ENCODE results near the gene NME9.

Gene NME9

GRCh38 chr3:138331143-138331894, 1.7 kb upstream of the NME9 start:
- no peak for DNase-seq

DNA sequence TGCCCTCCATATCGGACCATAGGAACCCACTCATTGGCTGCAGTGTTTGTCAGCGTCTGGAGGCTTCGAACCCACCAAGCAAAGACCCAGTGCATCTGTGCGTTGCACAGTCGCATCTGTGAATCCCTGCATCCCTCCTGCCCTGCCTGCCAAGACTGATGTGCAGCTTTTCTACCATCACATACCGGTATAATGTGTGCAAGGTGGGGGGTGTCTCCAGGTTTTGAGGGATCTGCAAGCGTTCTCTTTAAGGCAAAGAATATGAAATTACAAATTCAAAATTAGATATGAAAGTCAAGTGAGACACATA, 288 bp upstream of the NME9 start:
- DNase-seq: no peak

DNA sequence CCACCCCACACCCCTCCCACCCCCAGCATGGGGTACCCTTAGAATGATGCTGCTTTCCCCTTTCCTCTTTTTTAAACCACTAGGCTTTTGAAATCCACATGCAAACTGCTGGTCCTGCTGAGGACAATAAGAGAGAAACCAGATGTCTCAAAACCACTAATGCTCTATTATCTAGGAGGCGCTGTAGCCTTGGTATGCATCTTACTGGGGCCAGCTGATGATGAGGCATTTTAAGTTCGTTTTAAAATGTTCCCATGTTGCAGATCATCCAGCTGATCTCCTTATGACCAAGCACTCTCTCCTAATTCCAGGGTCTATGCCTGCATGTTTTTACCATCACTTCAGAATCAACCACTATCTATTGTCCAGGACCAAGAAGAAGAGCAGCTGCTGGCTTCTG, 1.3 kb downstream of the NME9 start:
- DNase-seq: no peak

DNA sequence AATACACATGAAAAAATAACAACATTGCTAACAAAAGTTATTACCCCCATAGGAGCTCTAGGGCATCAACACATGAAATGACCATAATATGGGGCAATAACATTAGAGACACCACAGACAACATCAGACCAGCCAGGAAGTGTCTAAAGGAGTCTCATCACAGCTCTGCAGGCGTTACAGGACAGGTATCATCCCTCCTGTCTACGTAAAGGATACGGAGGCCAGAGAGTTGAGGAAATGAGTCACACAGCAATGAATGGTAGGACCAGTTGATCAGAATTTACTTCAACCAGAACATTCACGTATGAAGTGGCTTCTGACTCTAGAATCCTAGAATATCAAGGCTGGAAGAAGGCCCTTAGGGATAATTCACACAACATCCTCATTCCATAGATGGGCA, 1.8 kb downstream of the NME9 start:
- no peak for DNase-seq

GRCh38 chr3:138326866-138327595, 2.6 kb downstream of the NME9 start:
- no peak for DNase-seq

- DNase-seq: no peak
Observed at GRCh38 chr3:138325990-138326389, 3.7 kb downstream of the NME9 start.

DNA sequence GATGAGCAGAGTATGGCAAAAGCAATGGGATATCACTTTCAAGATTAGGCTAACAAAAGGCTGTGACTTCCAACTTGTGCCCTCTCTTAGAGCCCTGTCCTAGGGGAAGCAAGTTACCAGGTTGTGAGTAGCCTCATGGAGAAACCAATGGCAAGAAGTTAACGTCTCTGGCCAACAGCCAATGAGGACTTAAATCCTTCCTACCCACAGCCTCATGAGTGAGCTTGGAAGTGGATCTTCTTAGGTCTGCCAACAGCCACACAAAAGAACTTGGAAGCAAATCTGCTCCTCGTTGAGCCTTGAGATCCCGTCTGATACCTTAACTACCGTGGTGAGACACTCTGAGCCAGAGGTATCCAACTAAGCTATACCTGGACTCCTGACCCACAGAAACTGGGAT, 5.7 kb downstream of the NME9 start:
- DNase-seq: no peak

- no peak for DNase-seq
Observed at GRCh38 chr3:138317687-138318086, 12.0 kb downstream of the NME9 start.

DNA sequence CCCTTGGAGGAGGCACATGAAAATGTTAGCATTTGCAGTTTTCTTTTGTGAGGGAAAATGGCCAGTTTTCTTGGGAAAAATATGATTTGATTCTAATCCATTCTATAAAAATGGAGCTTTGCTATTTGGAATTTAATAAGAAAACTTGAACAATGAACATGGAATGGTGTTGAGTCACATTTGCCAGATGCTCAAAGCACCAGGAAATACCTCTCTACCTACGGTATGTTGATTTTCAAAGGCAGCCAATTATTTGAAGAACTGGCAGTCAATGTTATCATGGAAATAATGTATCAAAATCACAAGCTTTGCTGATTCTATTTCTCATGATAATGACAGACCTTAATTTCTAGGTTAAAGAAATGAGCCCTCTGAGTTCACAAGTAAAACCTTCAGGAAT, 14.9 kb downstream of the NME9 start:
- DNase-seq: no peak

DNA sequence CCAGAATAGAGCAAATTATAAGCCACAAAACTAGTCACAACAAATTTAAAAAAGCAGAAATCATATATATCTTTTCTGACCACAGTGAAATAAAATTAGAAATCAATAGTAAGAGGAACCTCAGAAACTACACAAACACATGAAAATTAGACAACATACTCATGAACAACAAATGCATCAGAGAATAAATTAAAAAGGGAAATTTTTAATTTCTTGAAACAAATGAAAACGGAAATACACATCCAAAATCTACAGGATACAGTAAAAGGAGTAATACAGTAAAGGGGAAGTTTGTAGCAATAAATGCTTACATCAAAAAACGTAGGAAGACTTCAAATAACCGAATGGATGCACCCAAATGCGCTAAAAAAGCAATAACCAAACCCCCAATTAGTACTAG, 19.2 kb downstream of the NME9 start:
- no peak for DNase-seq

DNA sequence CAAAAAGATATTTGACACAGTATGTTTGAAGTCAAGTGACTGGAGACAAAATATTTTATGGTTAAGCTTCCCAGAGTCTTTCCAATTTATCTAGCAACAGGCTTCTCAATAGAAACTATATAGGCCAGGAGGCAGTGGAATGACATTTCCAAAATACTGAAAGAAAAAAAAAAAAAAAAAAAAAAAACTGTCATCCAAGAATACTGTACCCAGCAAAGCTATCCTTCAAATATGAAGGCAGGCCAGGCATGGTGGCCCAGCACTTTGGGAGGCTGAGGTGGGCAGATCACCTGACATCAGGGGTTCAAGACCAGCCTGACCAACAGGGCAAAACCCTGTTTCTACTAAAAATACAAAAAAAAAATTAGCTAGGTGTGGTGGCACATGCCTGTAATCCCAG, 20.9 kb downstream of the NME9 start:
- DNase-seq: no peak

DNA sequence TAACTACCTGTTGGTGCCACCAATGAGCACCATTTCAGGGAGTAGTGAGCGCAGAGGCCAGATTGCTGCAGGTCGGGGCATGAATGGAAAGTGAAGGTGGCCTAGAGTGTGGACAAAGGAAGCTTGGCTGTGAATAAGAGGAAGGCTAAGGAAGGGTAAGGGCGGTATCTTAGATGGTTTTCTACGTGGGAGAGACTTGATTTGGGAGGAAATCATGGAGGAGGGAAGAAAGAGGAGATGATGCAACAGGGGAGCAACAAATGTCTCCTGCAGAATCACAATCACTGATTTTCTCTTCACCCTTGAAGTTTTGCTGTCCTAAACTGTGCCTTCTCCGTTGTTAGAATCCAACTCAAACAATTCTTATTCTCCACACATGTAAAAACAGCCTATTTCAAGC, 21.8 kb downstream of the NME9 start:
- DNase-seq: no peak

DNA sequence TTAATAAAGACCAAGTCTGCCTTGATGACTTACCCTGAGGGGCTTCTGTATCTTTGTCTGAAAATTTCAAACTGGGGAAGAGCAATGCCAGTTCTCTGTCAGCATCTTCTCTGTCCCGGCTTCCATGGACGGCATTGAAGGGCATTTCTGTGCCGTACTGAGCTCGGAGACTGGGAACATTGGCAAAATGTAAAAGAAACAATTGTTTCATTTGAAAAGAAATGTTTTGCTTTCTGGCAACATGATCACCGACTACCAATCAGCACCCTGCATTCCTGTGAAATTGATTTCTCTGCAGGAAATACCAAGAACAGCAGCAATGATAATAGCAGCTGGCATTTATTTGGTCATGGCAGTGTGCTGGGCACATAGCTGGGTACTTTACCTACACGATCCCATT, 26.2 kb downstream of the NME9 start:
- DNase-seq: no peak

GRCh38 chr3:138300647-138301046, 29.0 kb downstream of the NME9 start:
- DNase-seq: no peak

- DNase-seq: no peak
Observed at GRCh38 chr3:138297876-138298275, 31.8 kb downstream of the NME9 start.

DNA sequence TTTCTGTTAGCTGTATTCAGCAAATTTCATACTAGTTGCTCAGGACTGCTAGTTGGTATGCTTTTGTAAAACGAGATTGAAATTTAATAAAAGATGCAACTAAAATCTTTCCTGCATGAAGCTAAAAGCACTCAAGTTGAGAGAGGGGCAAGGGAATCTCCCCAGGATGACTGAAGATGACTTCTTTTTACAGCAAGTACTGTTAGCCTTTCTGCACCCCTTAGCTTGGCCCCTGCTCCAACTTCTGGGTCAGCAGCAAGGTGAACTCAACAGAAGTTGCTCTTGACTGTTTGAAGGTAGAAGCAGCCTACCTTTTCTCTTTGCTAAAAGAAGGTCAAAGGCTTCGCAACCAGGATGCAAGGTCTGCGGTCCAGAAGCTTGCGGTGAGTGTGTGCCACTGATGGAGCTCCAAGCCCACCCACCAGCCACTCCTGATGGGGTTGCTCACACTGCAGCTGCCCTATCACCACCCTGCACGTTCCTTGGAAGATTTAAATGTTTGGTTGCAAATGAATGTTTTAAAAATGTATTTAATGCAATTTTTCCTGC, 32.5 kb downstream of the NME9 start:
- no peak for DNase-seq

- no peak for DNase-seq
Observed at GRCh38 chr3:138296639-138297038, 33.0 kb downstream of the NME9 start.

DNA sequence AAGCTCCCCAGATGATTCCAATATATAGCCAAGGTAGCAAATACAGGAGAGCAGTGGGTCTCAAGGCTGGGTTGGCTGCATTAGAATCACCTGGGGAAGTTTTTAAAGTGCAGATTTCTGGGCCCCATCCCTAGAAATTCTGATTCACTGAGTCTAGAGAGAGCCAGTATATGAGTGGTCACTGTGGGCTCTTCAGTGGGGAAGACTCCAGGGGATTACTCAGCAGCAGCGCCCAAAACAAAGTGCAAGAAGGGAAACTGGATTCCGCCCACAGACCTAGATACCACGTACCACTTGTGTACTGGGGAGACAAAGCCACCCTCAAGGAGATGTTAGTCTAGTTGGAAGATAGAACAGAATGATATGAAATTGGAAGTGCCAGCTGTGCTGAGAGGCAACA, 40.0 kb downstream of the NME9 start:
- DNase-seq: no peak

DNA sequence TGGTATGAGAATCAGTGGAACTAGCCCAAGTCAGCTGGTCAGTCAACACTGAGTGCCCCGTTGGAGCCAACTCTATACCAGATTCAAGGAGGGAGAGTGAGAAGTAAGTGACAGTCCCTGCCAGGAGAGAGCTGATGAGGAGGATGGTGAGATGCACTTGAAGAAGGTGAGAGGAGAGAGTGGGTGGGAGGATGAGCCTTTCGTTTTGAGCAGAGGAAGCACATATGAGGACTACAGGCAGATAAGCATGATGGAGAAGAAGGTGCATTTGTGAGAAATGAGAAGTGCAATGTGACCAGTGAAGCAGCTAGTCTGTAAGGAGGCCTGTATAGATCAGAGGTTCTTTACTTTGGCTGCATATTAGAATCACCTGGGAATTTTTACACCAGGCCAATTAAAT, 40.4 kb downstream of the NME9 start:
- no peak for DNase-seq

- DNase-seq: no peak
Observed at GRCh38 chr3:138284957-138285477, 44.6 kb downstream of the NME9 start.

DNA sequence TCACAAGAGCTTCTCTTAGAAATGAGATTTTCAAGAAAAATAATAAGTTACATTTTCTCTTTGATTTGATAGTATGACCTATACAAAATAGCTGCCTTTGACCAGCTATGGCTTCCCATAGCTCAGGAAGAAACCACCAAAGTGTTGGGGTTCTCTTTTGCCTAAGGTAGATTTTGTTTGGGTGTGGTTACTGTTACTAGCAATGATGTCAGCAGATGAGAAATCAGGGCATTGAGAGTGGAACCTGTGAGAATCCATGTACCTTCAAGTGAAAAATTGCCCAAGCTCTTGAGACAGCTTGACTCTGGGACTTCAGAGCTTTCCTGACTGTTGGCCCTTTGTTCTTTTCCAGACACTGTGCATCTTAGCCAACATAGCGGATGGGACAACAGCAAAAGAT, 45.6 kb downstream of the NME9 start:
- DNase-seq: no peak

DNA sequence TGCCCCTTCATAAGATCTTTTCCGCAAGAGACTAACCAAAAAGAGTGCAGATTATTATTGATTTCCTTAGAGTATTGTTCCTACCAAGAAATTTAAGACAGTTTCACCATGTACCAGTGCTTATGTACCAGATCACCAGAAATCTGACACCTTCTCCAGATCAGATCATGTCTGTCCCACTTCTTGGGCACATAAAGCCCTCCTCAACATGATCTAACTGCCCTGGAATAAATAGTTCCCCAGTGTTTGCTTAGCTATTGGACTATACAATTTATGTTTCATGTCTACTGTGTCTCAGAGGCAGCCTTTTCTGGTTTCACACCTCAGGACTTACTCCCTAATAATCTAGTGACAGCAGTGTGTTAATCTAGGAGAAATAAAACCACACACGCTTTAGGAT, 46.8 kb downstream of the NME9 start:
- no peak for DNase-seq

DNA sequence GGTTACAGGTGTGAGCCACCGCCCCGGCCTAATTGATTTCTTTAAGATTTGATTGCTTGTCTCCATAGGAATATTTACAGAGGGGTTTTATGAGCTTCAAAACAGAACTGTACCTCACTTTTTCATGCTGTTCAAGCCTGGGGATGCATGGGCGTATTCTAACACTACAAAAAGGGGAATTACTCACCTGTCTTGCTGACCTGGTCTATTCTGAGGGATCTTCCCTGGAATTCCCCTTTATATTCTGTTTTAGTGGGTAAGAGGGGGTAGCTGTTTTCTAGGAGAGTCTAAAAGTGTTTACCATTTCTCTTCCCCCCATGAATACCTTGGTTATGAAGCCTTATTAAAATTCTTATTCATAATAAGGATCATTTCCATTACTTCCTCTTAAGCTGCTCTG, 48.1 kb downstream of the NME9 start:
- DNase-seq: no peak

GRCh38 chr3:138271189-138271794, 58.4 kb downstream of the NME9 start:
- DNase-seq: no peak

Measured in activated CD4-positive, alpha-beta T cell treated with anti-CD3 and anti-CD28 coated beads, Interleukin-2, amount 50 U/mL, for 4 hours (primary cell).